ENCODE measurements around the gene POLR2H.

DNA sequence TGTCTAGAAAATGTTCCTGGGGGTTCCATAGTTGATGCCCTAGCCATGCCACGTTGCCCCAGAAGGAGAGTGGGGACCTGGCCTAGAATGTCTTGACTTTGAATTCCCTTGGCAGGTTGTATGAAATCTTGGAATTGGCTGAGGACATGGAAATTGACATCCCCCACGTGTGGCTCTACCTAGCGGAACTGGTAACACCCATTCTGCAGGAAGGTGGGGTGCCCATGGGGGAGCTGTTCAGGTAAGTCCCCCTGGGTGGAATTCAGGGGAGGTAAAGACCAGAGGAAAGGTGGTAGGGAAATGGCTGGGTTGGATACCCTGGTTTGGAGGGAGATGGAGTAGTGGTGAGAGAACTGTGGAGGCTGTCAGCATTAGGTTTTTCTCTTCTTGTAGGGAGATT, 33.0 kb upstream of the POLR2H start:
- TF ChIP-seq, protein P1, sequence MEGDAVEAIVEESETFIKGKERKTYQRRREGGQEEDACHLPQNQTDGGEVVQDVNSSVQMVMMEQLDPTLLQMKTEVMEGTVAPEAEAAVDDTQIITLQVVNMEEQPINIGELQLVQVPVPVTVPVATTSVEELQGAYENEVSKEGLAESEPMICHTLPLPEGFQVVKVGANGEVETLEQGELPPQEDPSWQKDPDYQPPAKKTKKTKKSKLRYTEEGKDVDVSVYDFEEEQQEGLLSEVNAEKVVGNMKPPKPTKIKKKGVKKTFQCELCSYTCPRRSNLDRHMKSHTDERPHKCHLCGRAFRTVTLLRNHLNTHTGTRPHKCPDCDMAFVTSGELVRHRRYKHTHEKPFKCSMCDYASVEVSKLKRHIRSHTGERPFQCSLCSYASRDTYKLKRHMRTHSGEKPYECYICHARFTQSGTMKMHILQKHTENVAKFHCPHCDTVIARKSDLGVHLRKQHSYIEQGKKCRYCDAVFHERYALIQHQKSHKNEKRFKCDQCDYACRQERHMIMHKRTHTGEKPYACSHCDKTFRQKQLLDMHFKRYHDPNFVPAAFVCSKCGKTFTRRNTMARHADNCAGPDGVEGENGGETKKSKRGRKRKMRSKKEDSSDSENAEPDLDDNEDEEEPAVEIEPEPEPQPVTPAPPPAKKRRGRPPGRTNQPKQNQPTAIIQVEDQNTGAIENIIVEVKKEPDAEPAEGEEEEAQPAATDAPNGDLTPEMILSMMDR (IDR thresholded peaks at IDR 0.05; ENCODE audit: borderline replicate concordance, extremely low read depth, low read length, poor library complexity, severe bottlenecking) = no peak
- TF ChIP-seq EZH2 (IDR thresholded peaks at IDR 0.05; ENCODE audit: borderline replicate concordance, low read depth, low read length, severe bottlenecking) = no peak

Data from DND-41 (cell line).